Thyroid gland (tissue), 4 donors: ENCODE data around the gene CARMIL1.

Experiments used
- CTCF ChIP-seq, 6 experiments: fragments of 200-600 bp in 3 of 6; fragments of 450-650 bp in 3 of 6; sonication (generic) in 3 of 6; IDR thresholded peaks; one replicate each; pipeline ENCODE4 v1.5.1; 2016 to 2019; ENCODE audit warnings: antibody characterized with exemption in 6 of 6, mild to moderate bottlenecking in 2 of 6, inconsistent platforms in 1 of 6, moderate library complexity in 1 of 6
- POLR2A ChIP-seq, 2 donors: fragments of 450-650 bp; IDR thresholded peaks; one replicate each; pipeline ENCODE4 v1.6.1; 2017; ENCODE audit warnings: antibody characterized with exemption in 2 of 2, mild to moderate bottlenecking in 2 of 2, moderate library complexity in 1 of 2

- no peak for TF ChIP-seq CTCF (IDR thresholded peaks at IDR 0.05)
- no peak for TF ChIP-seq POLR2A (IDR thresholded peaks at IDR 0.05)
Measured at GRCh38 chr6:25343984-25344383, 64.8 kb downstream of the CARMIL1 start.
